Measurements from ENCODE around the gene INPP5A.

The INPP5A gene

DNA sequence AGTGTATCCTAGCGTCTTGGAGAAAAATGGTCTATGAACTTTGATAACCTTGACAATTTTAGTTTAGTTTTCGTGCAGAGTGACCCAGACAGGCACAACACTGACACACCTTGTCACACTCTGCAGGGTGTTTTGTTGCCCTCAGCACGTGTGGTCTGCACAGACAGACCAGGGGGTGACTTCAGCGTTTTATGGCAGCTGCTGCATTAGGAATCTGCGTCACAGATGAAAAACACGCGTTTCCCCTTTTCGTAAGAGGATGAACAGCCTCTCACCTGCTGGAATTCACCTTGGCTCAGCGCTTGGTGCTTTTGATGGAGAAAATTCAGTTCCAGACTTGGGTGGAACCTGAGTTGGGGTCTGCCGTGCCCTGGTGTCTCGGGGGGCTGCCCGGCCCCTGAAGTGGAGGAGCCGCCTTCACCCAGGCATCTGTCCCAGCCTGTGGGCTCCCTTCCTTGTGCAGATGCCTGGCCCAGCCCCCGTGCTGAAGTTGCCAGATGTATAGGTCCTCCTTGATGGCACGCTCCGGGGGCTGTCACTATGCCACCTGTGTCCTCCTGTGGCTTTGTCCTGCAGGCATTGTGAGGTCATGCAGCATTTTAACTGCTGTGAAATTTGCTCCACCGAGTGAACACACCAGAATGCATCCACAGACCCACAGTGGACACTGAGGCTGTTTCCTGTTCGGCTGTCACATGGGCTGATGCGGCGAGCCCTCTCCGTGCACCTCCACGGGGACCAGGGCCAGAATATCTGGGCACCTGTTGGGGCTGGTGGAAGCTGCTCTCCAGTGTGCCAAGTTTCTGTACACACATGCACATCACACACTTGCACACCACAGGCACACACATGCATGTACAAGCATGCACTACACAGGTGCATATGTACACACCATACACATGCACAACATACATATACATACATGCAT is 18.3 kb downstream of the INPP5A start:
- no peak for DNase-seq (ENCODE audit: low read depth, low spot score)
- CTCF ChIA-PET: no interaction called here
- TF ChIP-seq, protein P1, sequence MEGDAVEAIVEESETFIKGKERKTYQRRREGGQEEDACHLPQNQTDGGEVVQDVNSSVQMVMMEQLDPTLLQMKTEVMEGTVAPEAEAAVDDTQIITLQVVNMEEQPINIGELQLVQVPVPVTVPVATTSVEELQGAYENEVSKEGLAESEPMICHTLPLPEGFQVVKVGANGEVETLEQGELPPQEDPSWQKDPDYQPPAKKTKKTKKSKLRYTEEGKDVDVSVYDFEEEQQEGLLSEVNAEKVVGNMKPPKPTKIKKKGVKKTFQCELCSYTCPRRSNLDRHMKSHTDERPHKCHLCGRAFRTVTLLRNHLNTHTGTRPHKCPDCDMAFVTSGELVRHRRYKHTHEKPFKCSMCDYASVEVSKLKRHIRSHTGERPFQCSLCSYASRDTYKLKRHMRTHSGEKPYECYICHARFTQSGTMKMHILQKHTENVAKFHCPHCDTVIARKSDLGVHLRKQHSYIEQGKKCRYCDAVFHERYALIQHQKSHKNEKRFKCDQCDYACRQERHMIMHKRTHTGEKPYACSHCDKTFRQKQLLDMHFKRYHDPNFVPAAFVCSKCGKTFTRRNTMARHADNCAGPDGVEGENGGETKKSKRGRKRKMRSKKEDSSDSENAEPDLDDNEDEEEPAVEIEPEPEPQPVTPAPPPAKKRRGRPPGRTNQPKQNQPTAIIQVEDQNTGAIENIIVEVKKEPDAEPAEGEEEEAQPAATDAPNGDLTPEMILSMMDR (IDR thresholded peaks at IDR 0.05; ENCODE audit: insufficient read depth, low read length, missing control alignments): no peak
- POLR2A ChIA-PET: no interaction called here
- no peak overlapping the region for H3K4me3 ChIP-seq (ENCODE audit: low read depth, low read length)

DNA sequence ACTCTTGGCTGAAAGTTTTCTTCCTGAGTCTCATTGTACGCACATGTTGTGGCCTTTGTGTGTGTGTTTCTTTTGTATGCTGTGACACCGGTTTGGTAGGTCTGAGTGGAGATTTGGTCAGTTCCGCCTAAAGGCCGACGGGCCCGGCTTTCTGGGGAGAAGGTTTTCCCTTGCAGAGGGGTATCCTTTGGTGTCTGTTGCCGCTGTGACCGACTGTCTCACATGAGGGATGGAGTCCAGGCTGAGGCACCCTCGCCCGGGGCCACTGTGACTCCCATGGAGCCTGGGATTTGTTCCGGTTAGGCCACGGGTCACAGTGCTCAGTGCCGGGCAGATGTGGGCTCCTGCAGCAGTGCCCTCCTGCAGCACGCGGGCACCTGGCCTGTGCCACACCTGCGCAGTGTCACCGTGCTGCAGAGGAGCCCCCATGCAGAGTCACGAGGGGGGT is 19.4 kb downstream of the INPP5A start:
- ChIA-PET CTCF (no interaction called here), POLR2A (no interaction called here)
- DNase-seq (ENCODE audit: low read depth, low spot score): no peak

DNA sequence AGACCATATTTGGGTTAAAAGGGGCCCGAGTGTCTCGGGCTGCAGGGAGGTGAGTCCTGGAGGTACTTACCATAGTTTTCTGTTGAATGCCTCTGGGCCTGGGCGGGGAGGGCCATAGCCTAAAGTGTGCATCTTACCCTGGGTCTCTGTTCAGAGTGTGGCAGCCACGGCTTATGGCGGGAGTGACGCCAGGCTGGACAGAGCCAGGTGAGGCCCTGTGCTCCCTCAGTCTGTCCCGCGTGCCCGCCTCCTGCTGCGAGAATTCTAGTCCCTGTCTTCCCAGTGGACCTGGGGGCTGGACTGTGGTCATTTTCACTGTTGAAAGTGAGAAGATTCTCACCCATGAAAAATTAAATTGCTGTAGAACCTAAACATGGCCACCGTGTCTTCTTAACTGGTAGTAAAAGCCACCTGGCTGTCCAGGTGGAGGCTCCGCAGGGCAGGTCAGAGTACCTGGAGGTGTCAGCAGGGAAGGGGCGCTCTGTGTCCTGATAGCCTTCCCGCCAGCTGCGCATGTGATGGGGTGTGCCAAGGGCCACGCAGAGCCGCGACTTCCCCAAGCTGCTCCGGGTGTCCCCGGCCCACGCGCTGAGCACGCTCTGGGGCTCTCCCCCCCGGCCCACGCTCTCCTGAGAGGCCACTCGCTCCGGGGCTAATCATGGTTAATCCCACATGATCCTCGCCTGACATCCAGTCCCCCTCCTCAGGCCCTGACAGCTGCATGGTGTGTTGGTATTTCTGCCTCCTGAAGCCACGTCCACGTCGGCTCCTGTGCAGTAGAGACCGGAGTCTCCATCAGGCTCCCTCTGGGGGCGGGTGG is 20.3 kb downstream of the INPP5A start:
- CTCF ChIA-PET: no interaction called here
- TF ChIP-seq, protein P1 (IDR thresholded peaks at IDR 0.05; ENCODE audit: insufficient read depth, low read length, missing control alignments): no peak
- no peak for DNase-seq (ENCODE audit: low read depth, low spot score)
- H3K4me3 ChIP-seq (ENCODE audit: low read depth, low read length): no peak overlapping the region
- POLR2A ChIA-PET: no interaction called here

More for the DNA sequence above, 19.4 kb downstream of the INPP5A start:
- TF ChIP-seq, protein P1 (IDR thresholded peaks at IDR 0.05; ENCODE audit: insufficient read depth, low read length, missing control alignments): no peak
- H3K4me3 ChIP-seq (ENCODE audit: low read depth, low read length): no peak overlapping the region

DNA sequence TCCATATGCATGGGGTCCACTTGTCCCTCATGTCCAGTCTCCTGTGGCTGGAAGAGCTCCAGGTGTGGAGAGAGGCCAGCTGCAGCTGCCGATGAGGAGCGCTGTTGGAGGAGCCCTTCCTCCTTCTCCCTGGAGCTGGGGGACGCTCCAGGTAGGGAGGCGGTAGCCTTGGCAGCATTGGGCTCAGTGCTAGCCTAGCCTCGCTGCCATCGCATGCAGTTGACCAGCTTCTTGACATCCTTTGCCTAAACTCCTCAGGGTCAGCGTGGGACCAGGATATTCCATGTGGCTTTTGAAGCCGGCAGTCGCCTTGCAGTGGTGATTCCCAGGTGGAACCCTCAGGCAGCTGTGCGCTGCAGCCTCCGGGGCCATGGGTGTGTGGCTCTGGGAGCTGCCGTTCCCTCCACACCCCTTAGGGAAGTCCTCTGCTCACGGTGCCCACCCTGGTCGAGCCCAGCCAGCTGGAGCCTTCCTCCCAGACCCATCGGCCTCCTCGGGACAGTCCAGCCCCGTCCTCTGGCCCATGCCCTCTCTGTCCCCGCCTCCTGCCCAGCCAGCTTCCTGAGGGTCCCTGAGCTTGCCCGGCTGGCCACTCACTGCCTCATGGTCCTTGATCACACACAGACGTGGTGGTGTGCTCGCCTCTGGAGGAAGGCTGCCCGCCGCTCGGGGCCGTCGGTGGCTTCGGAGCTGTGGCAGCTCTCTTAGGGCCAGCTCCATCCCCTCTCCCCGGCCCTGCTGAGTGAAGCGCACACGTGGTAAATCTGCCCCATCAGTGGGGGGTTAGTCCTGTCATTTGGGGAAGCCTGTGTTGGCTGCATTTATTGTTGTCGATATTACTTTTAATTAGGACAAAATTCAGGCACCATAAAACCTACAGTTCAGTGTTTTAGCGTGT is 21.2 kb downstream of the INPP5A start:
- no peak overlapping the region for H3K4me3 ChIP-seq (ENCODE audit: low read depth, low read length)
- TF ChIP-seq, protein P1 (IDR thresholded peaks at IDR 0.05; ENCODE audit: insufficient read depth, low read length, missing control alignments): no peak
- ChIA-PET CTCF (no interaction called here), POLR2A (no interaction called here)
- no peak for DNase-seq (ENCODE audit: low read depth, low spot score)

DNA sequence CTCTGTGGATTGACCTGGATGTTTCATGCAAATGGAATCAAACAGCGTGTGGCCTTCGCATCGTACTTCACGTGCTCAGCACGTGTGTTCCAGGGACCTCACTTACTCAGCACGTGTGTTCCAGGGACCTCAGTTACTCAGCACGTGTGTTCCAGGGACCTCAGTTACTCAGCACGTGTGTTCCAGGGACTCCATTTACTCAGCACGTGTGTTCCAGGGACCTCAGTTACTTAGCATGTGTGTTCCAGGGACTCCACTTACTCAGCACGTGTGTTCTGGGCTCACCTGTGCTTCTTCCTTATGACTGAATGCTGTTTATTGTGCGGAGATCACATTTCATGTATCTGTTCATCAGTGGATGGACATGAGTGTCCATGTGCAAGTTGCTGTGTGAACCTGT is 22.0 kb downstream of the INPP5A start:
- TF ChIP-seq, protein P1 (IDR thresholded peaks at IDR 0.05; ENCODE audit: insufficient read depth, low read length, missing control alignments): no peak
- POLR2A ChIA-PET: interaction anchor here (0.6 kb wide), 1 partner anchor 43 kb away, joined by 3 read pairs; no protein-coding TSS in a partner anchor
- CTCF ChIA-PET: no interaction called here
- no peak for DNase-seq (ENCODE audit: low read depth, low spot score)
- no peak overlapping the region for H3K4me3 ChIP-seq (ENCODE audit: low read depth, low read length)
